Esophagus squamous epithelium (tissue), 4 donors: ENCODE measurements around the gene HNRNPUL2.

Experiments
- POLR2A ChIP-seq, 4 donors: fragments of 450-650 bp; IDR thresholded peaks; one replicate each; pipeline ENCODE4 v1.6.1; 2017; ENCODE audit warnings: antibody characterized with exemption in 4 of 4, mild to moderate bottlenecking in 4 of 4, moderate library complexity in 3 of 4
- TF ChIP-seq, protein P1 (sequence below), 6 experiments: fragments of 450-650 bp in 4 of 6; fragments of 200-600 bp in 2 of 6; sonication (generic) in 2 of 6; IDR thresholded peaks; one replicate each; pipeline ENCODE4 v1.5.1; 2016 to 2019; ENCODE audit warnings: antibody characterized with exemption in 6 of 6, mild to moderate bottlenecking in 4 of 6, moderate library complexity in 4 of 6

DNA sequence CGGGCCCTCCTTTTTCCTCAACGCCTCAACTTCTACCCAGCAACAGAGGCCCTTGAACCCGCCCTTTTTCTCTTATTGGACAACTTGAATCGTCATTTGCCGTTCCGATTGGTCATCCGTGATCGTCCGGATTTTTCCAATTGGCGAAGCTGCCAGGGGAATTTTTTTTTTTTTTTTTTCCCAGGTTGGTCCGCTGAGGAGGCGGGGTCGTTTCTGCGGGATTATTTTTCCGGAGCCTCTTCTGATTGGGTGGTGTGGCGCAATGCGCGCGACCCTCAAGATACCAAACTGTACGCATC lies 564 bp upstream of the HNRNPUL2 start:
- no peak for TF ChIP-seq POLR2A (IDR thresholded peaks at IDR 0.05)
- TF ChIP-seq, protein P1, sequence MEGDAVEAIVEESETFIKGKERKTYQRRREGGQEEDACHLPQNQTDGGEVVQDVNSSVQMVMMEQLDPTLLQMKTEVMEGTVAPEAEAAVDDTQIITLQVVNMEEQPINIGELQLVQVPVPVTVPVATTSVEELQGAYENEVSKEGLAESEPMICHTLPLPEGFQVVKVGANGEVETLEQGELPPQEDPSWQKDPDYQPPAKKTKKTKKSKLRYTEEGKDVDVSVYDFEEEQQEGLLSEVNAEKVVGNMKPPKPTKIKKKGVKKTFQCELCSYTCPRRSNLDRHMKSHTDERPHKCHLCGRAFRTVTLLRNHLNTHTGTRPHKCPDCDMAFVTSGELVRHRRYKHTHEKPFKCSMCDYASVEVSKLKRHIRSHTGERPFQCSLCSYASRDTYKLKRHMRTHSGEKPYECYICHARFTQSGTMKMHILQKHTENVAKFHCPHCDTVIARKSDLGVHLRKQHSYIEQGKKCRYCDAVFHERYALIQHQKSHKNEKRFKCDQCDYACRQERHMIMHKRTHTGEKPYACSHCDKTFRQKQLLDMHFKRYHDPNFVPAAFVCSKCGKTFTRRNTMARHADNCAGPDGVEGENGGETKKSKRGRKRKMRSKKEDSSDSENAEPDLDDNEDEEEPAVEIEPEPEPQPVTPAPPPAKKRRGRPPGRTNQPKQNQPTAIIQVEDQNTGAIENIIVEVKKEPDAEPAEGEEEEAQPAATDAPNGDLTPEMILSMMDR (IDR thresholded peaks at IDR 0.05): no peak
